Esophagus squamous epithelium (tissue), 4 donors: Measurements from ENCODE around the gene EXOC1.

ENCODE experiments used
- POLR2A ChIP-seq, 4 donors: fragments of 450-650 bp; IDR thresholded peaks; one replicate each; pipeline ENCODE4 v1.6.1; 2017; ENCODE audit warnings: antibody characterized with exemption in 4 of 4, mild to moderate bottlenecking in 4 of 4, moderate library complexity in 3 of 4
- TF ChIP-seq, protein P1 (sequence below), 6 experiments: fragments of 450-650 bp in 4 of 6; fragments of 200-600 bp in 2 of 6; sonication (generic) in 2 of 6; IDR thresholded peaks; one replicate each; pipeline ENCODE4 v1.5.1; 2016 to 2019; ENCODE audit warnings: antibody characterized with exemption in 6 of 6, mild to moderate bottlenecking in 4 of 6, moderate library complexity in 4 of 6

DNA sequence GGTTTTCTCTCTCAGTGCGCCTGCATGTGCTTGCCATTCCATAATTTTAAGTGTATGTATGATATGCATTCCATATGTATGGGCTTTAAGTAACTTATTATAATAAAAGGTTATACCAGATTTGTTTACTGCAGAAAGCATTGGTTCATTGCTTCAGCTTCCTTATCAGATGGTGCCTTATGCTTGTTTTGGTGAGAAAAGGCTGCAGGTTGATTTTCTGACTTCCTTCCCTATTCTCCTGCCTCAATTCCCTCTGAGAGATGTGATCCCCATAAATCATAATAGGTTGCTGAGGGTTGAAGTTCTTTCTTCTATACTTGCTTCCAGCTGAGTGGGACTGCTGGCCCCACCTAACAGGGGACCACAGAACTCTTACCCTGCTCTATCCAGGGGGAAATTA lies 85.0 kb downstream of the EXOC1 start:
- no peak for TF ChIP-seq POLR2A (IDR thresholded peaks at IDR 0.05)
- TF ChIP-seq, protein P1, sequence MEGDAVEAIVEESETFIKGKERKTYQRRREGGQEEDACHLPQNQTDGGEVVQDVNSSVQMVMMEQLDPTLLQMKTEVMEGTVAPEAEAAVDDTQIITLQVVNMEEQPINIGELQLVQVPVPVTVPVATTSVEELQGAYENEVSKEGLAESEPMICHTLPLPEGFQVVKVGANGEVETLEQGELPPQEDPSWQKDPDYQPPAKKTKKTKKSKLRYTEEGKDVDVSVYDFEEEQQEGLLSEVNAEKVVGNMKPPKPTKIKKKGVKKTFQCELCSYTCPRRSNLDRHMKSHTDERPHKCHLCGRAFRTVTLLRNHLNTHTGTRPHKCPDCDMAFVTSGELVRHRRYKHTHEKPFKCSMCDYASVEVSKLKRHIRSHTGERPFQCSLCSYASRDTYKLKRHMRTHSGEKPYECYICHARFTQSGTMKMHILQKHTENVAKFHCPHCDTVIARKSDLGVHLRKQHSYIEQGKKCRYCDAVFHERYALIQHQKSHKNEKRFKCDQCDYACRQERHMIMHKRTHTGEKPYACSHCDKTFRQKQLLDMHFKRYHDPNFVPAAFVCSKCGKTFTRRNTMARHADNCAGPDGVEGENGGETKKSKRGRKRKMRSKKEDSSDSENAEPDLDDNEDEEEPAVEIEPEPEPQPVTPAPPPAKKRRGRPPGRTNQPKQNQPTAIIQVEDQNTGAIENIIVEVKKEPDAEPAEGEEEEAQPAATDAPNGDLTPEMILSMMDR (IDR thresholded peaks at IDR 0.05): no peak
